HL-60 (cell line): ENCODE data around the gene EARS2.
"Not testable (repeated sequence)": the region's sequence is repeated elsewhere in the genome, so short reads cannot be mapped to it uniquely, and the experiment has no call there.

ENCODE experiments used
- DNase-seq, 2 experiments: peaks; one replicate each; pipeline ENCODE4 v3.0.0-alpha.2; 2010 to 2020; ENCODE audit warnings: low read depth in 1 of 2, low spot score in 1 of 2
- H3K27ac ChIP-seq: fragments of 250-450 bp; sonication (Bioruptor Pico); replicated peaks from 2 replicates; pipeline ENCODE4 v1.5.1; 2020; ENCODE audit warnings: mild to moderate bottlenecking, moderate library complexity
- H3K27me3 ChIP-seq: fragments of 250-450 bp; sonication (Bioruptor Pico); 2 replicates; pipeline ENCODE4 v1.5.1; 2021; ENCODE audit warnings: mild to moderate bottlenecking, moderate library complexity; ENCODE audit not compliant: insufficient read depth, poor library complexity, severe bottlenecking
- H3K4me3 ChIP-seq: replicated peaks from 2 replicates; pipeline ENCODE4 v1.5.1; 2011; ENCODE audit warnings: mild to moderate bottlenecking, control low read depth, low read length; ENCODE audit not compliant: insufficient read depth
- CTCF ChIP-seq: IDR thresholded peaks from one replicate; pipeline ENCODE4 v1.5.1; 2011; ENCODE audit warnings: low read length, control low read depth, inconsistent platforms; ENCODE audit not compliant: insufficient read depth
- GABPA ChIP-seq: IDR thresholded peaks from 2 replicates; pipeline ENCODE4 v1.6.1; 2012; ENCODE audit warnings: low read depth
- POLR2AphosphoS5 ChIP-seq: IDR thresholded peaks from 2 replicates; pipeline ENCODE4 v1.6.1; 2012; ENCODE audit warnings: low read depth
- REST ChIP-seq: IDR thresholded peaks from 2 replicates; pipeline ENCODE4 v1.6.1; 2012; ENCODE audit warnings: low read depth; ENCODE audit not compliant: insufficient replicate concordance
- SPI1 ChIP-seq: IDR thresholded peaks from 2 replicates; pipeline ENCODE4 v1.6.1; 2012; ENCODE audit warnings: low read depth, mild to moderate bottlenecking, borderline replicate concordance

Gene EARS2

GRCh38 chr16:23554536-23554935 is 2.6 kb downstream of the EARS2 start:
- DNase-seq = no peak

GRCh38 chr16:23552161-23552560 is 5.0 kb downstream of the EARS2 start:
- no peak overlapping the region for H3K4me3 ChIP-seq
- DNase-seq = no peak
- H3K27ac ChIP-seq = no peak overlapping the region
- TF ChIP-seq REST (no peak), SPI1 (no peak), GABPA (no peak)
- no peaks in the 10 kb centered on the region for H3K27me3 ChIP-seq

More at GRCh38 chr16:23554536-23554935, 2.6 kb downstream of the EARS2 start:
- TF ChIP-seq SPI1 (peak; percentile 24; the same call in 1 of the 2 replicates), POLR2AphosphoS5 (no peak)
- H3K27ac ChIP-seq = no peak overlapping the region
- no peaks in the 10 kb centered on the region for H3K27me3 ChIP-seq
- H3K4me3 ChIP-seq = no peak overlapping the region

- Histone ChIP-seq H3K4me3 (no peak overlapping the region), H3K27me3 (no peaks in the 10 kb centered on the region), H3K27ac (no peak overlapping the region)
- no peak for TF ChIP-seq CTCF
- no peak for TF ChIP-seq REST
- TF ChIP-seq GABPA = no peak
- TF ChIP-seq SPI1 = no peak
- no peak for TF ChIP-seq POLR2AphosphoS5
- DNase-seq = no peak
These were observed 7.2 kb downstream of the EARS2 start for GRCh38 chr16:23549938-23550337.

GRCh38 chr16:23544436-23544835 is 12.7 kb downstream of the EARS2 start:
- Histone ChIP-seq H3K4me3 (no peak overlapping the region), H3K27me3 (no peaks in the 10 kb centered on the region), H3K27ac (no peak overlapping the region)
- no peak for TF ChIP-seq CTCF
- TF ChIP-seq REST = no peak
- TF ChIP-seq SPI1 = no peak
- TF ChIP-seq POLR2AphosphoS5 = no peak
- TF ChIP-seq GABPA = no peak
- DNase-seq = no peak

GRCh38 chr16:23540817-23541178 is 16.4 kb downstream of the EARS2 start:
- H3K4me3 ChIP-seq, H3K27ac ChIP-seq, H3K27me3 ChIP-seq, DNase-seq: not testable (repeated sequence)
